Body of pancreas (tissue), 4 donors: ENCODE measurements around the gene ACAD10. TPM values are rescaled to one million over a fixed set of nuclear protein-coding genes. Genes with fewer than 3 reads are reported as not detected.
"Not testable (repeated sequence)": the region's sequence is repeated elsewhere in the genome, so short reads cannot be mapped to it uniquely, and the experiment has no call there.

Source experiments
- ATAC-seq: fragments of 150-250 bp; one replicate; pipeline ENCODE4 v1.9.1; 2016
- DNase-seq, 4 donors: peaks; one replicate each; pipeline ENCODE4 v3.0.0-alpha.2; 2019
- H3K27ac ChIP-seq, 4 donors: fragments of 200-600 bp; sonication (generic); 1 replicate in 3 of 4; 2 replicates in 1 of 4; pipeline versions ENCODE4 v1.5.1 to v1.6.1; 2016 to 2019; ENCODE audit warnings: mild to moderate bottlenecking in 1 of 4, mixed read lengths in 1 of 4, moderate library complexity in 1 of 4
- H3K27me3 ChIP-seq, 2 donors: fragments of 200-600 bp; sonication (generic); one replicate each; pipeline ENCODE4 v1.6.0; 2016; ENCODE audit warnings: mild to moderate bottlenecking in 1 of 2
- H3K36me3 ChIP-seq, 2 donors: fragments of 200-600 bp; sonication (generic); replicated peaks in 1 of 2; 2 replicates each; pipeline ENCODE4 v1.5.1; 2016; ENCODE audit warnings: low read depth in 2 of 2; ENCODE audit not compliant: insufficient read depth in 1 of 2
- H3K4me1 ChIP-seq: fragments of 200-600 bp; sonication (generic); one replicate; pipeline ENCODE4 v1.6.0; 2016
- H3K4me3 ChIP-seq, 2 donors: fragments of 200-600 bp; sonication (generic); 1 replicate in 1 of 2; 2 replicates in 1 of 2; pipeline ENCODE4 v1.5.1; 2016 to 2019
- H3K9me3 ChIP-seq, 3 donors: fragments of 200-600 bp; sonication (generic); 1 replicate in 2 of 3; 2 replicates in 1 of 3; pipeline ENCODE4 v1.5.1; 2016
- CTCF ChIP-seq, 7 experiments: fragments of 450-650 bp in 4 of 7; fragments of 200-600 bp in 3 of 7; sonication (generic) in 3 of 7; IDR thresholded peaks; one replicate each; pipeline ENCODE4 v1.5.1; 2016 to 2019; ENCODE audit warnings: antibody characterized with exemption in 7 of 7
- POLR2A ChIP-seq, 3 donors: fragments of 450-650 bp; IDR thresholded peaks; one replicate each; pipeline ENCODE4 v1.6.1; 2016; ENCODE audit warnings: antibody characterized with exemption in 3 of 3, mild to moderate bottlenecking in 2 of 3
- WGBS, 2 donors: methylation state at CpG; one replicate each; pipeline ENCODE4 v1.1.5; 2017; 5-methylcytosine and 5-hydroxymethylcytosine counted together
- intact Hi-C: fragments of 100-400 bp; cut with DNase I; formaldehyde crosslinking; loops from one replicate; pipeline ENCODE4 v1.15.1; 2023
- total RNA-seq, 2 donors: library from RNA; depleted of rRNA; stranded (reverse); fragments of >200 nt; gene quantifications; one replicate each; pipeline ENCODE4 v1.1.0, GENCODE V29; 2016

ACAD10 gene
- total RNA-seq, 2 donors from 2014 or later: 20.8 to 35.3 TPM

- no peaks in the 10 kb centered on the region for H3K4me1 ChIP-seq
- H3K9me3 ChIP-seq: no peaks in the 10 kb centered on the region
- H3K27me3 ChIP-seq: no peaks in the 10 kb centered on the region
- intact Hi-C loops: no loop called here
- ATAC-seq (no peak), DNase-seq (peak in 2 of 4 donors; percentile 8 to 15)
- H3K36me3 ChIP-seq: peaks cover 12 to 17% of the 10 kb centered on the region in 2 donors
- H3K4me3 ChIP-seq: no peak overlapping the region
- 70 to 80% methylated on average over 4 of the region's 4 CpGs for WGBS, 2 donors
- TF ChIP-seq CTCF (IDR thresholded peaks at IDR 0.05) (no peak), POLR2A (IDR thresholded peaks at IDR 0.05) (no peak)
- H3K27ac ChIP-seq: no peak overlapping the region
These were observed 29.4 kb downstream of the ACAD10 start for GRCh38 chr12:111715279-111715678.

GRCh38 chr12:111719316-111719715 is 33.5 kb downstream of the ACAD10 start:
- DNase-seq, H3K4me1 ChIP-seq, H3K27me3 ChIP-seq, H3K9me3 ChIP-seq, ATAC-seq, intact Hi-C loops, H3K4me3 ChIP-seq, H3K27ac ChIP-seq: not testable (repeated sequence)
- peaks cover 8 to 11% of the 10 kb centered on the region in 2 donors for H3K36me3 ChIP-seq
- WGBS, 2 donors: 90 to 94% methylated on average over 10 of the region's 10 CpGs

GRCh38 chr12:111720457-111720856 is 34.6 kb downstream of the ACAD10 start:
- H3K27ac ChIP-seq: no peak overlapping the region
- ATAC-seq: no peak
- no peak for DNase-seq
- no peaks in the 10 kb centered on the region for H3K4me1 ChIP-seq
- WGBS, 2 donors: 93 to 98% methylated on average over 6 of the region's 6 CpGs
- H3K36me3 ChIP-seq: peaks cover 8 to 11% of the 10 kb centered on the region in 2 donors
- no peak for TF ChIP-seq CTCF (IDR thresholded peaks at IDR 0.05)
- no peak for TF ChIP-seq POLR2A (IDR thresholded peaks at IDR 0.05)
- H3K4me3 ChIP-seq: no peak overlapping the region
- H3K27me3 ChIP-seq: no peaks in the 10 kb centered on the region
- H3K9me3 ChIP-seq: no peaks in the 10 kb centered on the region
- intact Hi-C loops: no loop called here

- H3K36me3 ChIP-seq: not testable (repeated sequence)
These were observed 38.0 kb downstream of the ACAD10 start for GRCh38 chr12:111723646-111724360.

GRCh38 chr12:111728795-111729194 is 42.9 kb downstream of the ACAD10 start:
- WGBS, 2 donors: 97 to 100% methylated on average over 2 of the region's 2 CpGs
- TF ChIP-seq CTCF (IDR thresholded peaks at IDR 0.05) (no peak), POLR2A (IDR thresholded peaks at IDR 0.05) (no peak)
- H3K27ac ChIP-seq: no peak overlapping the region
- intact Hi-C loops: no loop called here
- DNase-seq (no peak), ATAC-seq (no peak)
- peaks cover 0 to 2% of the 10 kb centered on the region in 2 donors for H3K36me3 ChIP-seq
- no peaks in the 10 kb centered on the region for H3K27me3 ChIP-seq
- H3K9me3 ChIP-seq: no peaks in the 10 kb centered on the region
- no peaks in the 10 kb centered on the region for H3K4me1 ChIP-seq
- H3K4me3 ChIP-seq: no peak overlapping the region

More at GRCh38 chr12:111723646-111724360, 38.0 kb downstream of the ACAD10 start:
- intact Hi-C loops, H3K27me3 ChIP-seq, DNase-seq, ATAC-seq, H3K4me3 ChIP-seq, H3K27ac ChIP-seq, H3K9me3 ChIP-seq, H3K4me1 ChIP-seq: not testable (repeated sequence)
- 93 to 97% methylated on average over 3 to 16 of the region's 46 CpGs for WGBS, 2 donors

- H3K27ac ChIP-seq: no peak overlapping the region
- ATAC-seq: no peak
- intact Hi-C loops: no loop called here
- TF ChIP-seq CTCF (IDR thresholded peaks at IDR 0.05) (no peak), POLR2A (IDR thresholded peaks at IDR 0.05) (no peak)
- no peaks in the 10 kb centered on the region for H3K9me3 ChIP-seq
- no peak for DNase-seq
- no peaks in the 10 kb centered on the region for H3K27me3 ChIP-seq
- 84 to 94% methylated on average over 9 of the region's 9 CpGs for WGBS, 2 donors
- H3K36me3 ChIP-seq: peaks cover 0 to 7% of the 10 kb centered on the region in 2 donors
- no peaks in the 10 kb centered on the region for H3K4me1 ChIP-seq
- H3K4me3 ChIP-seq: no peak overlapping the region
These were observed 44.6 kb downstream of the ACAD10 start for GRCh38 chr12:111730420-111730819.
